K562 (cell line): Measurements from ENCODE around the gene SLC25A11. TPM values are rescaled to one million over a fixed set of nuclear protein-coding genes. Genes with fewer than 3 reads are reported as not detected.

Source experiments
- E2F1 ChIP-seq: sonication (generic); formaldehyde crosslinking; IDR thresholded peaks from 2 replicates; pipeline ENCODE4 v1.8.1; 2023; ENCODE audit warnings: mild to moderate bottlenecking, missing genetic modification reagents, moderate library complexity
- MYNN ChIP-seq, 2 experiments: sonication (generic); formaldehyde crosslinking in 1 of 2; IDR thresholded peaks; 2 replicates each; pipeline versions ENCODE4 v1.5.0 to v1.6.1; 2016 to 2020; ENCODE audit warnings: antibody characterized with exemption in 1 of 2, missing genetic modification reagents in 1 of 2
- NR2C1 ChIP-seq, 2 experiments: fragments of 450-650 bp; IDR thresholded peaks; 2 replicates each; pipeline ENCODE4 v1.6.1; 2017; ENCODE audit warnings: mild to moderate bottlenecking in 2 of 2, antibody characterized with exemption in 1 of 2, inconsistent platforms in 1 of 2, missing compliant biosample characterization in 1 of 2, missing genetic modification characterization in 1 of 2
- POLR2AphosphoS2 ChIP-seq: IDR thresholded peaks from 2 replicates; pipeline ENCODE4 v1.6.1; 2012; ENCODE audit warnings: low read length, improper control_type of control experiment
- TFAP4 ChIP-seq: sonication (generic); formaldehyde crosslinking; IDR thresholded peaks from 2 replicates; pipeline ENCODE4 v1.8.0; 2022; ENCODE audit warnings: missing genetic modification reagents, mild to moderate bottlenecking, moderate library complexity, borderline replicate concordance
- ZNF707 ChIP-seq: fragments of 250-450 bp; sonication (Bioruptor Pico); conservative IDR thresholded peaks from 2 replicates; pipeline ENCODE4 v1.8.0; 2022; ENCODE audit warnings: inconsistent platforms, mild to moderate bottlenecking, moderate library complexity
- polyA plus RNA-seq, 8 experiments: library from polyadenylated mRNA; depleted of rRNA in 4 of 8; stranded (reverse) in 5 of 8; unstranded in 3 of 8; fragments of >200 nt; fragmentation: Nextera tagmentation in 2 of 8; fragmentation: Illumina TruSeq in 1 of 8; extraction: Ambion mirVana in 2 of 8; extraction: Trizol in 1 of 8; gene quantifications; 2 replicates each; pipeline versions ENCODE4 v1.2.1 to v1.2.3, GENCODE V29; 2011 to 2014; ENCODE audit warnings: inconsistent platforms in 1 of 8, missing spikeins in 1 of 8
- total RNA-seq, 7 experiments: library from RNA; depleted of rRNA in 6 of 7; stranded (reverse); fragments of >200 nt in 6 of 7; fragmentation: Illumina TruSeq in 2 of 7; extraction: Trizol in 2 of 7; gene quantifications; 2 replicates each; pipeline versions ENCODE4 v1.2.1 to v1.2.3, GENCODE V29; 2011 to 2021; ENCODE audit warnings: low replicate concordance in 1 of 7
- TF ChIP-seq, protein P1 (sequence below), 2 experiments: fragments of 450-650 bp; formaldehyde crosslinking in 1 of 2; IDR thresholded peaks; 2 replicates each; pipeline versions ENCODE4 v1.4.0 to v1.6.1; 2014 to 2020; ENCODE audit warnings: mild to moderate bottlenecking in 2 of 2, borderline replicate concordance in 1 of 2, low read depth in 1 of 2
- TF ChIP-seq, protein P2 (sequence below): fragments of 250-450 bp; sonication (Bioruptor Pico); IDR thresholded peaks from 2 replicates; pipeline ENCODE4 v1.5.1; 2021; ENCODE audit warnings: mild to moderate bottlenecking

Gene SLC25A11
- total and polyA plus RNA-seq, 9 of the 15 experiments (the other 6 are each of a cell fraction or from before 2014, with no cell fraction given): 3.1 to 56.7 (median 32.9) TPM

GRCh38 chr17:4945176-4945943 lies 5.5 kb upstream of the SLC25A11 start (continued):
- TF ChIP-seq, protein P1, sequence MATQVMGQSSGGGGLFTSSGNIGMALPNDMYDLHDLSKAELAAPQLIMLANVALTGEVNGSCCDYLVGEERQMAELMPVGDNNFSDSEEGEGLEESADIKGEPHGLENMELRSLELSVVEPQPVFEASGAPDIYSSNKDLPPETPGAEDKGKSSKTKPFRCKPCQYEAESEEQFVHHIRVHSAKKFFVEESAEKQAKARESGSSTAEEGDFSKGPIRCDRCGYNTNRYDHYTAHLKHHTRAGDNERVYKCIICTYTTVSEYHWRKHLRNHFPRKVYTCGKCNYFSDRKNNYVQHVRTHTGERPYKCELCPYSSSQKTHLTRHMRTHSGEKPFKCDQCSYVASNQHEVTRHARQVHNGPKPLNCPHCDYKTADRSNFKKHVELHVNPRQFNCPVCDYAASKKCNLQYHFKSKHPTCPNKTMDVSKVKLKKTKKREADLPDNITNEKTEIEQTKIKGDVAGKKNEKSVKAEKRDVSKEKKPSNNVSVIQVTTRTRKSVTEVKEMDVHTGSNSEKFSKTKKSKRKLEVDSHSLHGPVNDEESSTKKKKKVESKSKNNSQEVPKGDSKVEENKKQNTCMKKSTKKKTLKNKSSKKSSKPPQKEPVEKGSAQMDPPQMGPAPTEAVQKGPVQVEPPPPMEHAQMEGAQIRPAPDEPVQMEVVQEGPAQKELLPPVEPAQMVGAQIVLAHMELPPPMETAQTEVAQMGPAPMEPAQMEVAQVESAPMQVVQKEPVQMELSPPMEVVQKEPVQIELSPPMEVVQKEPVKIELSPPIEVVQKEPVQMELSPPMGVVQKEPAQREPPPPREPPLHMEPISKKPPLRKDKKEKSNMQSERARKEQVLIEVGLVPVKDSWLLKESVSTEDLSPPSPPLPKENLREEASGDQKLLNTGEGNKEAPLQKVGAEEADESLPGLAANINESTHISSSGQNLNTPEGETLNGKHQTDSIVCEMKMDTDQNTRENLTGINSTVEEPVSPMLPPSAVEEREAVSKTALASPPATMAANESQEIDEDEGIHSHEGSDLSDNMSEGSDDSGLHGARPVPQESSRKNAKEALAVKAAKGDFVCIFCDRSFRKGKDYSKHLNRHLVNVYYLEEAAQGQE (IDR thresholded peaks at IDR 0.05; ENCODE audit: borderline replicate concordance): peak; percentile 21; the same call in 1 of the 2 replicates
- TF ChIP-seq, protein P1 (CRISPR knock-in tag; IDR thresholded peaks at IDR 0.05; ENCODE audit: low read depth): no peak
- TF ChIP-seq, protein P2, sequence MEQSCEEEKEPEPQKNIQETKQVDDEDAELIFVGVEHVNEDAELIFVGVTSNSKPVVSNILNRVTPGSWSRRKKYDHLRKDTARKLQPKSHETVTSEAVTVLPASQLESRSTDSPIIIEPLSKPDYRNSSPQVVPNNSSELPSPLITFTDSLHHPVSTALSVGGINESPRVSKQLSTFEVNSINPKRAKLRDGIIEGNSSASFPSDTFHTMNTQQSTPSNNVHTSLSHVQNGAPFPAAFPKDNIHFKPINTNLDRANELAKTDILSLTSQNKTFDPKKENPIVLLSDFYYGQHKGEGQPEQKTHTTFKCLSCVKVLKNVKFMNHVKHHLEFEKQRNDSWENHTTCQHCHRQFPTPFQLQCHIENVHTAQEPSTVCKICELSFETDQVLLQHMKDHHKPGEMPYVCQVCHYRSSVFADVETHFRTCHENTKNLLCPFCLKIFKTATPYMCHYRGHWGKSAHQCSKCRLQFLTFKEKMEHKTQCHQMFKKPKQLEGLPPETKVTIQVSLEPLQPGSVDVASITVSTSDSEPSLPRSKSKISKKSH (CRISPR knock-in tag): no peak
- TF ChIP-seq MYNN (IDR thresholded peaks at IDR 0.05) (peak; percentile 51; the same call in 1 of the 2 replicates), MYNN (CRISPR knock-in tag; IDR thresholded peaks at IDR 0.05) (no peak), POLR2AphosphoS2 (peak; percentile 85), ZNF707 (CRISPR knock-in tag) (no peak), E2F1 (CRISPR knock-in tag) (no peak), NR2C1 (IDR thresholded peaks at IDR 0.05) (no peak), NR2C1 (tag; IDR thresholded peaks at IDR 0.05) (no peak), TFAP4 (peak; percentile 19; the same call in 1 of the 2 replicates)
